Inflammatory macrophage treated with lipopolysaccharide for 1 hour (primary cell): ENCODE data around the gene MCTP2.

Experiments
- DNase-seq, 2 donors: peaks; one replicate each; pipeline ENCODE4 v3.0.0-alpha.2; 2020 to 2022

Gene MCTP2

DNA sequence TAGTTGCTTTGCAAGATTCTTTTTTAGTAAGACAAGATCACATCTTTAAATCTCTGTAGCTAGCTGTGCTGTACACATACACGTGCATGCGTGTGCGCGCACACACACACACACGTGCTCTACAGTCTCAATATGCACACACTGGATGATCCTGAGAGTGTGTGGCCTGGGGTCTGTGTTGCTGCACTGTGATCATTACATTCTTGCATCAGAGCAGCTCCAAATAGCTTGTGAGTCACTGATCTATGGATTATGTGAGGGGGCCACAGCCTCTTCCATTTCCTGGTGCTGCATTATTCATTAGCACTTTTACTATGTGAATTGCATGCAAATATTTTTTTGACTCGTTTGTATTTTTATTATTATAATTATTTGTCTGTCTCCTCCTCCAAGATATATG, 34.6 kb downstream of the MCTP2 start:
- no peak for DNase-seq

DNA sequence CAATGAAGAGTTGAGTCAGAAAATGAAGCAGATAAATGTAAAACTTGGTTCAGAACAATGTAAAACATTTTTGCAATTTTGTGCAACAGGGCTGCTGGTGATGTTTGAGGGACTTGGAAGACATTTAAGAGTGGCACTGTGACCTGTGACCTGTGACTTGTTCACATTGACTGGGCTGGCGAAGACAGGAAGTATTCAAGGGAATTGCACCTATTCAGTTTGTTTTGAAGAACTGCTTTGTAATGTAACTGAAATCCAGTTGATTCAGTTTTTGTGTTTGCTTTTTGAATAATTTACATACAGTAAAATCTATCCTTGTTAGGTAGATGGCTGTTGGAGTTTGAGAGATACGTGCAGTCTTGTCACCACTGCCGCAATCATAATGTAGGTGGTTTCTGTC, 35.4 kb downstream of the MCTP2 start:
- DNase-seq = no peak

DNA sequence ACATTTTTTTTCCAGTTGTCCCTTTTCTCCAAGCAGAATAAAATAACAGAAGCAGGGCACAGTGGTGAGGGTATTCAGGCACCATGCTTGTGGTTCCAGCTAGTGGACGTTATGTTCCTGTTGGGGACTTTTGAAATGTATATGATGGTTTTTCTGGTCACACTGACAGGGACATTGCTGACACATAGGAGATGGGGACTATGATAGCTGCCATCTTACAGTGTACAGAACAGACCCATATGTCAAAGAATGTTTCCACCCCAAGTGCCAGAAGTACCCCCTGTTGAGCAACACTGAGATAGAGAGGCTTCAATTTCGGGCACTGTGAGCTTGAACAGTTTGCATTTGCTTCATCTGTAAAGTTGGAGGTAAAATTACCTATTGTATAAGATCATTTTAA, 38.6 kb downstream of the MCTP2 start:
- no peak for DNase-seq

DNA sequence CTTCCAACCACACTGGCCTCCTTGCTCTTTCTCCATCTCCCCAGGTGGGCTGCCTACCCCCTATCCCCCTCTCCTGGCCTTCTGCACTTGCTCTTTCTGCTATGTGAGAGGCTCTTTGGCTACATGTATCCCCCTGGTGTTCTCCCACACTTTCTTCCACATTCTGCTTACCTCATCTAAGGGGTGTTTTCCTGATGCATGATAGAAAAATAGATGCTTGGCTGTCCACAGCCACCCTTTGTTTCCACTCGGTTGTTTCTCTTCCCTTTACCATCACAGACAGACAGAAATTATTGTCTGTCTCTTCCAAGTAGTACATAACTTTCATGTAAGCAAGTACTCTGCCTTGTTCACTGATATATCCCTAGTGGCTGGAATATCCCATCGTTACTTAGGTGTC, 39.2 kb downstream of the MCTP2 start:
- no peak for DNase-seq

DNA sequence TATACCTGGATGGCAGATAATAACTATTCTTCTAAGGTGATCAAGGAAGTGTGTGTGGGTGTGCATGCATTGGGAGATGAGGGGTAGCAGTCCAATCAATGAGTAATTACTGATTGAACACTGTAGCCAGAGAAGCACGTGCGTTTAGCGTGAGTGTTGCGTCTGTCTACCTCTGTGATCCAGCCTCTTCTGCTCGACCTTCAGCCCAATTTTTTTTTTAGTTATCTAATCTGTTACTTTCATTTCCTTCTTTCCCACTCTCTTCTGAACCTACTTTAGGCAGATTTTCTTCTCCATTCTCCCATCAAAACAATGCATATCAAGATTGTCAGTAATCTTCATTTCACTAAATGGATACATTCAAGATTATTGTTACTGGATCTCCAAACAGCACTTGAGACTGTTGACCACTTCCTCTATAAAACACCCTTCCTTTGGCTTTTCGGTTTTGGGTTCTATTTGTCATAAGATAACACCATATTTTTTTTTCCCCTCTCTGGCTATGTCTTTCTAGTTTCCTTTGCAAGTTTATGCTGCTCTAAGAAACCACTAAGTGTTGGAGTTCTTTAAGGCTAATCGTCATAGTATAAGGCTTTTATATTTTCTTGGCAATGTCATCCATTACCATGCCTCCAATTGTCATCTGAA, 41.0 kb downstream of the MCTP2 start:
- no peak for DNase-seq

DNA sequence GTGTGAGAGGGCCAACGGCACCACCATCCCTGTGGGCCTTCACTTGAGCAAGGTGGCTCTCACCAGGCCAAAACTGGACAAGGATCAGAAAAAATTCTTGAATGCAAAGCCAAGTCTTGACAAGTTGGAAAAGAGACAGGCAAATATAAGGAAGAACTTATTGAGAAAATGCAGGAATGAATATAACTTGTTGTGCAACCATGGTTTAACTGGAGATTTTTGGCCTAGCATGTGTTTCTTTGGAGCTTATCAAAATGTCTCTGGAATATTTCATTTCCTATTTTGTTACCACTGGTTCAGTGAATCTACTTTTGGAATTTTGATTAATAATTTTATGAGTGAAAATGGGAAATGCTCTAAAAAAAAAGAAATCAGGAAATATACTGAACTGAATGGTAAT, 42.5 kb downstream of the MCTP2 start:
- DNase-seq = no peak

DNA sequence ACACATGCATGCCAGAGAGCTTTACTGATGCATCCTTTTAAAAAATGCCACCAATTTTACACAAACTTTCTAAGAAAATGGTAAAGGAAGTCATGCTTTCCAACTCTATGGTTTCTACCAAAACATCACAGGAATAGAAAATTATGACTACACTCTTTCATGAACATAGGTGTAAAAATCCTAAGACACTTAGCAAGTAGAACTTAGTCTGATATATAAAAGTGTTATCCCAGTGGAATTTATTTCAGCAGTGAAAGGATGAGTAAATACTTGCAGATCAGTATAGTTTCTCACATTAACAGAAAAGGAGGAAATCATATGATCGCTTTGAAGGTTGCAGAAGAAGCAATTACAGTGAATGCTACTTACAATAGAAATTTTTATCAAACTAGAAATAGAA, 43.4 kb downstream of the MCTP2 start:
- no peak for DNase-seq

- no peak for DNase-seq
Measured at GRCh38 chr15:94277485-94277884, 46.1 kb downstream of the MCTP2 start.

- no peak for DNase-seq
Measured at GRCh38 chr15:94279736-94280135, 48.4 kb downstream of the MCTP2 start.

DNA sequence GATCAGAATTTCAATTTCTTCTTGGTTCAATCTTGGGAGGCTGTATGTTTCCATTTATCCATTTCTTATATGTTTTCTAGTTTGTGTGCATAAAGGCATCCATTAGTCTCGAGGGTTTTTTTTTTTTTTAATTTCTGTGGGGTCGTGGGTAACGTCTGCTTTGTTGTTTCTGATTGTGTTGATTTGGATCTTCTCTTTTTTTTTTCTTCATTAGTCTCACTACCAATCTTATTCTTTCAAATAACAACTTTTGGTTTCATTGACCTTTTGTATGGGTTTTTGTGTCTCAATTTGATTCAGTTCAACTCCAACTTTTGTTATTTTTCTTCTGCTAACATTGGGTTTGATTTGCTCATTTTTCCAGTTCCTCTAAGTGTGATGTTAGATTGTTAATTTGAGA, 48.9 kb downstream of the MCTP2 start:
- DNase-seq = no peak

GRCh38 chr15:94282269-94283250, 51.2 kb downstream of the MCTP2 start:
- no peak for DNase-seq

DNA sequence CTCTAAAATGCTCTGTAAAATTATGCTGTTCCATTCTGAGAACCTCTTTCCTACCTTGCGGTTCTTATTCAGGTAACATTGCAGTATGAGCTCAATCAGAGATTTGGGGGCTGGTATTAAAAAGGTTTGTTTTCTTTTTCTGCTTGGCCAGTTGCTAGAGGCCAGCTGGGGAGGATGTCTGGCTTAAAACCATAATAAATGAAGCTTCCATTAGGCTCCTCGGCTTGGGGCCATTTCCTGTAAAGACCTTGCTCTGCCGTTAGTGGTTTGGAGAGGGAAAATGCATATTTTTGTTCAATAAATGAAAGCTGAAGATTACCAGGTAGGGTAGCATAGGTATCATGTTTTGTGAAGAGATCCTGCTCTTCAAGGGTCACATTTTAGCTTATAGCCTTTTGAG, 55.2 kb downstream of the MCTP2 start:
- DNase-seq = no peak

DNA sequence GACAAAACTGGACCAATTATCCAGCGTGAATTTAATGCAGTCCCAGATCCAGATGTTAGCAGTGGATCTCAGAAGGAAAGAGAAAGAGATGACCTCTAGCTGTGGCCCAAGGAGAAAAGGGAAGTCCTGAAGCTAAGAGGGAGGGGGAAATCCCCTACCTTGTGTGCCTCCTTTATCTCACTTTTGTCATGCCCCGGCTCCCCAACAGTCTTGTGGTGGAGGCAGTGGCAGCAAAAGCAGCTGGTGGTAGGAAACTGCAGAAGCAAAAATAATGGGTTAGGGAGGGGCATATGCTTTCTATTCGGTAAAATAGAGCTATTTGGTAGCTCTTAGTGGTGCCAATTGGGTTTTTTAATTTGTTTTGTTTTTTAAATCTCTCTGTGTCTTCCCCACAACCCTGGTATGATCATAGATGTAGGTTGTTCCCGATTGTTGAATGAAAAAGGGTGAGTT, 56.5 kb downstream of the MCTP2 start:
- DNase-seq = peak; percentile 67 to 79

DNA sequence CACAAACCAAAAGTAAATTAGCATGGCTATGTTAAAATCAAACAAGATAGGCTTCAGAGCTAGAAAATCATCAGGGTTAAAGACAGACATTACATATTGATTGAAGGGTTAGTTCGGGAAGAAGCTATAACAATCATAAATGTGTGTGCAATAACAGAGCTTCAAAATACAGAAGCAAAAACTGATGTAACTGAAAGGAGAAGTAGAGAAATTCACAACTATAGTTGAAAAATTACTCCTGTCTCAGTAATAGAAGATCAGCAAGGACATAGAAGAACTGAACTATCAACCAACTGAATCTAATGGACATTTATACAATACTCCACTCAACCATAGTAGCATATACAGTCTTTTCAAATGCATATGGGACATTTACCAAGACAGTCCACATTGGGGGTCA, 59.4 kb downstream of the MCTP2 start:
- DNase-seq = peak; percentile 37 to 52

GRCh38 chr15:94293411-94294402, 62.3 kb downstream of the MCTP2 start:
- no peak for DNase-seq

GRCh38 chr15:94294556-94294955, 63.2 kb downstream of the MCTP2 start:
- DNase-seq = no peak

DNA sequence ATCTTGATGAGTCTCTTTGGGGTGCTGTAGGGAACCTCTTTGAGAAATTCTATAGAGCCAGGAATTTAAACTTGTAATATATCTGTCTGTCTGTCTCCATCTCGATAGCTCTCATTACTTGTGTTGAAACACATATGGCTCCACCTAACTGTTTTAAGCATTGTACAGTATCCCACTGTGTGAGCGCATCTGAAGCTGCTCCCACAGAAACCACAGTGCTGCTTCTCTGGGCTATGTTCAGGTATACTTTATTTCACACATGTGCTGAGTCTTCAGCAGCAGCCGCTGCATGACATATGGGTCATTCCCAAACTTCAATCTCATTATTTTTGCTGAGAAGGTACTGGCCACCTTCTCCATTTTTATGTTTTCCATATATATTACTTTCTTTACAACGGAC, 63.9 kb downstream of the MCTP2 start:
- DNase-seq = no peak

GRCh38 chr15:94296717-94297116, 65.4 kb downstream of the MCTP2 start:
- no peak for DNase-seq

DNA sequence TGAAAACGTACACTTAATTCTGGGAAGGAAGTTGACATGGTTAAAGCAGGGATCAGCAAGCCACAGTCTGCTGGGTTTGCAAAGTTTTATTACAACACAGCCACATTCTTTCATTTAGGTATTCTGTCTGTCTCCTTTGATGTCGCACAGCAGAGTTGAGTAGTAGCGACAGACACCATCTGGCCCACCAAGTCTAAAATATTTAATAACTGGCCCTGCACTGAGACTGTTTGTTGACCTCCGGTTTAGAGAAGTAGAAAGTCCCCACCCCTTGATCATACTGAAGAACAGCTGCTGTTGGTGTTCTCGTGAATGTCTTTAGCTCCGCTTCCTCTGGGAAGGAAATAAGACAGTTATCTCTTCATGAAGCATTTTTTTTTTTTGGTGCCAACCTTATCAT, 66.2 kb downstream of the MCTP2 start:
- DNase-seq = peak; percentile 40 to 58

DNA sequence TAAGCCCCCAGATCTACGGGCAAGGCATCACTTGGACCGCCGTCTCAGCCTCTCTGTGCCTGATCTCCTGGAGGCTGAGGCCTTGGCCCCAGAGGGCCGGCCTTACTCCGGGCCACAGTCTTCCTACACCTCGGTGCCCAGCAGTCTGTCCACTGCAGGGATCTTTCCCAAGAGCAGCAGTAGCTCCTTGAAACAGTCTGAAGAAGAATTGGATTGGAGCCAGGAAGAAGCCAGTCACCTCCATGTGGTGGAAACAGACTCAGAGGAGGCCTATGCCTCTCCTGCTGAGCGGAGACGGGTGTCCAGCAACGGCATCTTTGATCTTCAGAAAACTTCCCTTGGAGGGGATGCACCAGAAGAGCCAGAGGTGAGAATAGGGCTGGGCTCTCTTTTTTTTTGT, 67.0 kb downstream of the MCTP2 start:
- no peak for DNase-seq

GRCh38 chr15:94300612-94301011, 69.3 kb downstream of the MCTP2 start:
- no peak for DNase-seq

DNA sequence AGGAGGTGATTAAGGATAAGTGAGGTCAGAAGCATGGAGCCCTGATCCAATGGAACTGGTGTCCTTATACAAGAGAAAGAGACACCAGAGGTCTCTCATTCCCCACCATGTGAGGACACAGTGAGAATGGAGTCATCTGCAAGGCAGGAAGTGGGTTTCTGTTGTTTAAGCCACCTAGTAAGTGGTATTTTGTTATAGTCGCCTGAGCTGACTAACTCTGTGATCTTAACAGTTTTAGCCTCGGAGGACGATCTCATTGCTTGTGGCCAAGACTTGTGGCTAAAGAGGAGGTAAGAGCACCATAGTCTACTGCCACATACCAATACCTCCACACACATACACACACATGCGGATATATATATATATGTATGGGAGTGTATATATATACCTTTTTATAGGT, 73.8 kb downstream of the MCTP2 start:
- no peak for DNase-seq
